ENCODE measurements around the gene PKDCC.

The PKDCC gene

DNA sequence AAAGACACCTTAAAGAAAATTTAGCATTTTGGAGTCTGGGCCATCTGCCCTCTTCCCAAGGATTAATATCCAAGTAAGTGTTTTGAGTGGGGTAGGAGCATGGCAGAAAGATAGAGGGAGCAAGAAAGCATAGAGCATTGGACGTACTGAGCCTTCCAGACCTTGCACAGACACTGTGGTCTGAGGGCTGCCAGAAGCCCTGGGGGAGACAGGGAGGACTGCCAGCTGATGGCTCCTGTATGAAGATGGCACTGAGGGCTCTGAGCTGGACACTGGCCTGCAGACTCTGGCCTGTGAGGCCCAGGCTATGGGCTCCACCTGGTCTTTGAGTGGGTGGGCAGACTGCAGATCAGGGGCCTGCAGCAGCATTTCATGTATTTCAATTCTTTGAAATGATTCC lies 2.9 kb upstream of the PKDCC start:
- TF ChIP-seq, protein P1, sequence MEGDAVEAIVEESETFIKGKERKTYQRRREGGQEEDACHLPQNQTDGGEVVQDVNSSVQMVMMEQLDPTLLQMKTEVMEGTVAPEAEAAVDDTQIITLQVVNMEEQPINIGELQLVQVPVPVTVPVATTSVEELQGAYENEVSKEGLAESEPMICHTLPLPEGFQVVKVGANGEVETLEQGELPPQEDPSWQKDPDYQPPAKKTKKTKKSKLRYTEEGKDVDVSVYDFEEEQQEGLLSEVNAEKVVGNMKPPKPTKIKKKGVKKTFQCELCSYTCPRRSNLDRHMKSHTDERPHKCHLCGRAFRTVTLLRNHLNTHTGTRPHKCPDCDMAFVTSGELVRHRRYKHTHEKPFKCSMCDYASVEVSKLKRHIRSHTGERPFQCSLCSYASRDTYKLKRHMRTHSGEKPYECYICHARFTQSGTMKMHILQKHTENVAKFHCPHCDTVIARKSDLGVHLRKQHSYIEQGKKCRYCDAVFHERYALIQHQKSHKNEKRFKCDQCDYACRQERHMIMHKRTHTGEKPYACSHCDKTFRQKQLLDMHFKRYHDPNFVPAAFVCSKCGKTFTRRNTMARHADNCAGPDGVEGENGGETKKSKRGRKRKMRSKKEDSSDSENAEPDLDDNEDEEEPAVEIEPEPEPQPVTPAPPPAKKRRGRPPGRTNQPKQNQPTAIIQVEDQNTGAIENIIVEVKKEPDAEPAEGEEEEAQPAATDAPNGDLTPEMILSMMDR (IDR thresholded peaks at IDR 0.05; ENCODE audit: insufficient read depth, low read depth, low read length, missing control alignments): no peak
- no peak for DNase-seq (ENCODE audit: low read depth)
- no peak overlapping the region for H3K4me3 ChIP-seq (ENCODE audit: low read length)

DNA sequence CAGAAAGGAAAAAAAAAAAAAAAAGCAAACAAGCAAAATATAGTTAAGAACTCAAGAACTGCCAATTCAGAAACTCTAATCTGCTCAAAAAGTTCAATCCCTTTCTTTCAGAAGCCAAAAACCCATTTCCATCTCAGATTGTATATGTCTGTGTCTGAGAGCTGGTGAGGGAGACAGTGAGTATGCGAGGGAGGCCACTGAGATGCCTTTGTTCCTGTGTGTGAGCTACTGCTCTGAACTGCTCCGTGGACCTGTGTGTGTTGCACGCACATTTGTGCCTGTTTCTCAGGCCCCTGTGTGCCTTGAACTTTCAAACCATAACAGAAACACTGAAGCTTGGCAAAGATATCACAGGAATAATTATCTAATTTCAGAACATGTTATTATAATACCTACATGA lies 2.5 kb upstream of the PKDCC start:
- DNase-seq (ENCODE audit: low read depth): no peak
- TF ChIP-seq, protein P1 (IDR thresholded peaks at IDR 0.05; ENCODE audit: insufficient read depth, low read depth, low read length, missing control alignments): no peak
- H3K4me3 ChIP-seq (ENCODE audit: low read length): no peak overlapping the region

DNA sequence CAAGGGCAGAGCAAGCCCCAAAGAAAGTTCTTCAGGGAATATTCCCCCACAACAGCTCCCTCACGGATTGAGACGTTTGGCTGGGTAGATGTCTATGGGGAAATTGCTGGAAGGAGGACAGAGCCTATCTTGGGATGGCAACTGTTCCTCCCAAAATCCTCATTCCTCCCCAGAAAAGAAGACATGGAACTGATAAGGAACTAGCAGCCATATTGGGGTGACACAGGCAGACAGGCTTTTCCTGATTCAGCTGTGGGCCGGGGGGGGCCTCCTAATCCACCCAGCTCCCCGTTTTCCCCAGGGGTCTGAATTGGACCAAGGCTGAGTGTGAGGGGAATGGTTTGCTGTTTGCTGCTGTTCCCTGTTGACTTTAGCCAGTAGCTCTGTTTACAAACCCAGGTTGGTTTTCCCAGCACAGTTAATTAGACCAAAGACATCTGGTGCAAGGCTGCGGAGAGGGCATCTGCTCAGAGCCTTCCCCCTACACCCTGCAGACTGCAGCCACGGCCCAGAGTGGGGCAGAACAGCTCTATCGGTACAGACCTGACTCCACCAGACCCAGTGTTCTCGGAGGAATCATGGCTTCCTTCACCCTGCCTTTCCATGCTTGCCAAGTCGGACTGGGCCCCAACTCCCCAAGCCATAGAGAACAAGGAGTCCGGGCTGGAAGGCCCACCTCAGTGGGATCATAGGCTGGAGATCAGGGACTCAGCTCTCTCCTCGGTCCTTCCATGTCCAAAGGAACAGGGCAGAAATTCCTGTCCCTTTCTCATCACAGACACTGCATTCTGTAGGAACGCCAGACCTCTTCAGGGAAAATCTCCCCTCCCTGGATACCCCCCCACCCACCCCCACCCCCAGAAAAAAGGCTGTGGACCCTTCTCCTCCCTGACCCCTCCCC lies 1.7 kb upstream of the PKDCC start:
- DNase-seq (ENCODE audit: low read depth): no peak
- TF ChIP-seq, protein P1 (IDR thresholded peaks at IDR 0.05; ENCODE audit: insufficient read depth, low read depth, low read length, missing control alignments): no peak
- H3K4me3 ChIP-seq (ENCODE audit: low read length): no peak overlapping the region

DNA sequence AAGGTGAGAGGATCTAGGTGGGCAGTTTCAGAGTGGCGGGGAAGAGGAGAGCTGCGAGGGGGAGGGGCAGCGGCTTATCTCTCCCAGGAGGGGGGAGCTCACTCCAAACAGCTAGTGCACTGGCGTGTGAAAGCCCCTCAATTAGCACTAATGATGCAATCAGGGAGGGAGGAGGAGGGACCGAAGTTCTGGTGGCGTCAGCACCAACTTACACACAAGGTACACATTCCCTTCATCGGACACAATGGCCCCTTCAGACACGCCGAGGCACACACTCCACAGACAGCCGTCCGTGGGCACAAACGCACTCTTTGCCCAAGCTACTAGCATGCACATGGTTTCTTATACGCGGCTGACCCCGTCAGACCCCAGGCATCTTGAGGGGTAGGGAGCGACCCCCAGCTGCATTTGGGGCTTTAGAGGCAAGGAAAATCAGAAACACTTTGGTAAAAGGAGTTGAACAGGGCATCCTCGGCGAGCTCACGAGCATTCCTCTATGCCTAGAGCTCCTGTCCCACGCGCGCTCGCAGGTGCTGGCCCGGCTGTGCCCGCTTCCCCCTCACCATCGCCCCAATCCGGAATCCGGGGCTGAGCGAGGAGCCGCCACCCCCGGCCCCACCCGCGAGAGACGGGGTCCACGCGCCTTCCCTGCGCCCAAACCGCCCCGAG lies 868 bp upstream of the PKDCC start:
- no peak for DNase-seq (ENCODE audit: low read depth)
- H3K4me3 ChIP-seq (ENCODE audit: low read length): no peak overlapping the region
- TF ChIP-seq, protein P1 (IDR thresholded peaks at IDR 0.05; ENCODE audit: insufficient read depth, low read depth, low read length, missing control alignments): no peak

DNA sequence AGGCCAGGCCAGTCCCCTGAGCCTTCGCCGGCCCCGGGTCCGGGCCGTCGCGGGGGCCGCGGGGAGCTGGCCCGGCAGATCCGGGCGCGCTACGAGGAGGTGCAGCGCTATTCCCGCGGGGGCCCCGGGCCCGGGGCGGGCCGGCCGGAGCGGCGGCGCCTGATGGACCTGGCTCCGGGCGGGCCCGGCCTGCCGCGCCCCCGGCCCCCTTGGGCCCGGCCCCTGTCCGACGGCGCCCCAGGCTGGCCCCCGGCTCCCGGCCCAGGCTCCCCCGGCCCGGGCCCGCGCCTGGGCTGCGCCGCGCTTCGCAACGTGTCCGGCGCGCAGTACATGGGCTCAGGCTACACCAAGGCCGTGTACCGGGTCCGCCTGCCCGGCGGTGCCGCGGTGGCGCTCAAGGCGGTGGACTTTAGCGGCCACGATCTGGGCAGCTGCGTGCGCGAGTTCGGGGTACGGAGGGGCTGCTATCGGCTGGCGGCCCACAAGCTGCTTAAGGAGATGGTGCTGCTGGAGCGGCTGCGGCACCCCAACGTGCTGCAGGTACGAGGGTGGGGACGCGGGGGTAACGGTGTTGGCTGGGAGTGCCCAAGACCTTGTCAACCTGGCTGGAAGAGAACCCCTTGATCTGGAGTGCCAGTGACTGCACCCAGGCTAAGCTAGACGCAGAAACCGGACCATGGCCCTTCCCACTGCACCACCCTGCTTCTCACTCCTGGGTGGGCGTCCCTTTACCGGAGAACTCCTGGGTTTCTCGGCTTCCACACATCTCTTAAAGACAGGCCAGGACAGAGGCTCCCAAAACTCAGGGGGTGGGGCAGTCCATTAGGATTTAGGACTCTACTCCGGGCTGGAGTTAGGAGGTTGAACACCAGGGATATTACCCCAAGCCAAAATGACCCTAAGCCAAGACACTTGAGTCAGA lies 739 bp downstream of the PKDCC start:
- DNase-seq (ENCODE audit: low read depth): no peak
- TF ChIP-seq, protein P1 (IDR thresholded peaks at IDR 0.05; ENCODE audit: insufficient read depth, low read depth, low read length, missing control alignments): no peak
- no peak overlapping the region for H3K4me3 ChIP-seq (ENCODE audit: low read length)

DNA sequence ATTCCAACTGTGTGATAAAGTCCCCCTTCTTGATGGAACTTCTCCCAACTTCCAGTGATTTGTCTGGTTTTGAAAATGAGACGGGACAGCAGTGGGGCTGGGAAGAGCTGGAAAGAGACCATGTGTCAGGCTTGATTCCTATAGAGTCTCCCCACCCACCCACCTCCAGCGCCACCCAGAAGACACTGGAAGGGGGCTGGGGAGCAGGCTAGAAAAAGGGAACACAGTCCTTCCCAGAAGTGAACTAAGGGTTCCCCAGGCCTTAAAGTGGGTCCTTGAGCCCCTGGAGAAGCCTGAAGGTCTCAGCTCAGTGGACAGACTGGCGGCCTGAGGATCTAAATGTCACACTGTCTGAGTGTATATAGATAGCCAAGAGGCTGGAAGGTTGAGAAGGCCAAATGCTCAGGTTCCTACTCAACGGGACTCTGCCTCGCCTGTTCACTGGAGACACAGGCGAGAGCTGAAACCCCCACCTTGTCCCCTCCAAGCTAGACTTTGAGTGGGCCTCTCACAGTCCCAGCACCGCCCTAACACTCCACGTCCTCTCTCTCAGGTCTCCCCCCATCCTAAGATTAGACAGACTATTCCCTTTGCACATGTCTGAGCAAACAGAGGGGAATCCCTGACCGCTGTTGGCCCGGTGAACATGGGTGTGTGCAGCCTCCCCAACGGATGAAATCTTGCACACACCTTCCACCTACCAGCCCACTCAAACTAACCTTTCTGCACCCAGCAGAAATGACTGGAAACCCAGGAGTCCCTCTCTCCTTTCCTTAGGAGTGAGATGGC lies 1.6 kb downstream of the PKDCC start:
- TF ChIP-seq, protein P1 (IDR thresholded peaks at IDR 0.05; ENCODE audit: insufficient read depth, low read depth, low read length, missing control alignments): no peak
- no peak overlapping the region for H3K4me3 ChIP-seq (ENCODE audit: low read length)
- DNase-seq (ENCODE audit: low read depth): no peak
